ENCODE measurements around the gene WWTR1. TPM values are rescaled to one million over a fixed set of nuclear protein-coding genes. Genes with fewer than 3 reads are reported as not detected.
A peak's percentile ranks its signal among the peaks of the same experiment; 100 is the strongest.

Gene WWTR1
- total and polyA plus RNA-seq, 2 experiments from 2014 or later, result 25.1 to 26.2 TPM

DNA sequence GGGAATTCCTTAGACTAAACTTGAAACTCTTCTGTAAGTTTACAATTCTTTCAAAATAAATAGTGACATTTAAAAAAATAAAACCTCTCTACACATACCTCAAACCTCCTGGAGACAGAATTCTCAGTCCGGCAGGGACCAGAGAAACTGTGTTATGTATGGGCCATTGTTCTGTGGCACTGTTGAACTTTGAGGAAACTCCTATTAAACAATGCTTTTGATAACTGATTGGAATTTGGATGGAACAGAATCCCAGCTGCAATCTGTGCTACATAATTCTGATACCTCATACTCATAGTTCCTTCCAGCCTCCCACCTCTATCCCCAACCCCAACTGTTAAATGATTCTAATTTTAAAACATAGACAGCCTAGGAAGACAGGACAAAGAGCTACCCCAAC lies 98.3 kb downstream of the WWTR1 start (continued):
- TF ChIP-seq CREB1 (CRISPR knock-in tag; IDR thresholded peaks at IDR 0.05; ENCODE audit: low read depth) (no peak), NANOG (IDR thresholded peaks at IDR 0.05; ENCODE audit: borderline replicate concordance) (no peak), EZH2 (IDR thresholded peaks at IDR 0.05; ENCODE audit: low read depth, unreplicated experiment) (no peak)
- TF ChIP-seq, protein P1, sequence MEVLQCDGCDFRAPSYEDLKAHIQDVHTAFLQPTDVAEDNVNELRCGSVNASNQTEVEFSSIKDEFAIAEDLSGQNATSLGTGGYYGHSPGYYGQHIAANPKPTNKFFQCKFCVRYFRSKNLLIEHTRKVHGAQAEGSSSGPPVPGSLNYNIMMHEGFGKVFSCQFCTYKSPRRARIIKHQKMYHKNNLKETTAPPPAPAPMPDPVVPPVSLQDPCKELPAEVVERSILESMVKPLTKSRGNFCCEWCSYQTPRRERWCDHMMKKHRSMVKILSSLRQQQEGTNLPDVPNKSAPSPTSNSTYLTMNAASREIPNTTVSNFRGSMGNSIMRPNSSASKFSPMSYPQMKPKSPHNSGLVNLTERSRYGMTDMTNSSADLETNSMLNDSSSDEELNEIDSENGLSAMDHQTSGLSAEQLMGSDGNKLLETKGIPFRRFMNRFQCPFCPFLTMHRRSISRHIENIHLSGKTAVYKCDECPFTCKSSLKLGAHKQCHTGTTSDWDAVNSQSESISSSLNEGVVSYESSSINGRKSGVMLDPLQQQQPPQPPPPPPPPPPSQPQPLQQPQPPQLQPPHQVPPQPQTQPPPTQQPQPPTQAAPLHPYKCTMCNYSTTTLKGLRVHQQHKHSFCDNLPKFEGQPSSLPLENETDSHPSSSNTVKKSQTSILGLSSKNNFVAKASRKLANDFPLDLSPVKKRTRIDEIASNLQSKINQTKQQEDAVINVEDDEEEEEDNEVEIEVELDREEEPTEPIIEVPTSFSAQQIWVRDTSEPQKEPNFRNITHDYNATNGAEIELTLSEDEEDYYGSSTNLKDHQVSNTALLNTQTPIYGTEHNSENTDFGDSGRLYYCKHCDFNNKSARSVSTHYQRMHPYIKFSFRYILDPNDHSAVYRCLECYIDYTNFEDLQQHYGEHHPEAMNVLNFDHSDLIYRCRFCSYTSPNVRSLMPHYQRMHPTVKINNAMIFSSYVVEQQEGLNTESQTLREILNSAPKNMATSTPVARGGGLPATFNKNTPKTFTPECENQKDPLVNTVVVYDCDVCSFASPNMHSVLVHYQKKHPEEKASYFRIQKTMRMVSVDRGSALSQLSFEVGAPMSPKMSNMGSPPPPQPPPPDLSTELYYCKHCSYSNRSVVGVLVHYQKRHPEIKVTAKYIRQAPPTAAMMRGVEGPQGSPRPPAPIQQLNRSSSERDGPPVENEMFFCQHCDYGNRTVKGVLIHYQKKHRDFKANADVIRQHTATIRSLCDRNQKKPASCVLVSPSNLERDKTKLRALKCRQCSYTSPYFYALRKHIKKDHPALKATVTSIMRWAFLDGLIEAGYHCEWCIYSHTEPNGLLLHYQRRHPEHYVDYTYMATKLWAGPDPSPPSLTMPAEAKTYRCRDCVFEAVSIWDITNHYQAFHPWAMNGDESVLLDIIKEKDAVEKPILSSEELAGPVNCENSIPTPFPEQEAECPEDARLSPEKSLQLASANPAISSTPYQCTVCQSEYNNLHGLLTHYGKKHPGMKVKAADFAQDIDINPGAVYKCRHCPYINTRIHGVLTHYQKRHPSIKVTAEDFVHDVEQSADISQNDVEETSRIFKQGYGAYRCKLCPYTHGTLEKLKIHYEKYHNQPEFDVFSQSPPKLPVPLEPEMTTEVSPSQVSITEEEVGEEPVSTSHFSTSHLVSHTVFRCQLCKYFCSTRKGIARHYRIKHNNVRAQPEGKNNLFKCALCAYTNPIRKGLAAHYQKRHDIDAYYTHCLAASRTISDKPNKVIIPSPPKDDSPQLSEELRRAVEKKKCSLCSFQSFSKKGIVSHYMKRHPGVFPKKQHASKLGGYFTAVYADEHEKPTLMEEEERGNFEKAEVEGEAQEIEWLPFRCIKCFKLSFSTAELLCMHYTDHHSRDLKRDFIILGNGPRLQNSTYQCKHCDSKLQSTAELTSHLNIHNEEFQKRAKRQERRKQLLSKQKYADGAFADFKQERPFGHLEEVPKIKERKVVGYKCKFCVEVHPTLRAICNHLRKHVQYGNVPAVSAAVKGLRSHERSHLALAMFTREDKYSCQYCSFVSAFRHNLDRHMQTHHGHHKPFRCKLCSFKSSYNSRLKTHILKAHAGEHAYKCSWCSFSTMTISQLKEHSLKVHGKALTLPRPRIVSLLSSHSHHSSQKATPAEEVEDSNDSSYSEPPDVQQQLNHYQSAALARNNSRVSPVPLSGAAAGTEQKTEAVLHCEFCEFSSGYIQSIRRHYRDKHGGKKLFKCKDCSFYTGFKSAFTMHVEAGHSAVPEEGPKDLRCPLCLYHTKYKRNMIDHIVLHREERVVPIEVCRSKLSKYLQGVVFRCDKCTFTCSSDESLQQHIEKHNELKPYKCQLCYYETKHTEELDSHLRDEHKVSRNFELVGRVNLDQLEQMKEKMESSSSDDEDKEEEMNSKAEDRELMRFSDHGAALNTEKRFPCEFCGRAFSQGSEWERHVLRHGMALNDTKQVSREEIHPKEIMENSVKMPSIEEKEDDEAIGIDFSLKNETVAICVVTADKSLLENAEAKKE (CRISPR knock-in tag; IDR thresholded peaks at IDR 0.05), result no peak

DNA sequence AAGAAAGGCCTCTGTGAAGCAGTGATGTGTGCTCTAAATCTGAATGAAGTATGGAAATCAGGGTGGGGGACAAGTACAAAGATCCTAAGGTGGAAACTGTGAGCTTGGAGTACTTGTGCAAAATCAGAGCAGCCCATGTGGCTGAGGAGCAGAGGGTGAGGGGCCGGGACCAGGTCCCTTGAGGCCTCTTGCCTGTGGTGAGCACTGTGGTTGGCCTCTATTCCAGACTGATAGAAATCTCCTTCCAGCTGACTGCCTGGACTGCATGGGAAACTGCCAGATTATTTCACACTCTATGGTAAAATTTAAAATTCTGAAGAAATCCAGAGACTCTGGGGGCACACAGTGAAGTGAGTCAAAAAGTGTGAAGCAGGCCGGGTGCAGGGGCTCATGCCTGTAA lies 101.9 kb downstream of the WWTR1 start:
- H3K27me3 Mint-ChIP-seq (ENCODE audit: insufficient read depth, low read depth, poor library complexity), result no peaks in the 10 kb centered on the region
- 0 out of 2 replicates have a peak overlapping the region, but pooled peaks have one; percentile 38 for H3K27ac Mint-ChIP-seq
- no peak overlapping the region for H3K4me3 Mint-ChIP-seq
- Histone ChIP-seq H3K27me3 (ENCODE audit: insufficient read depth) (no peaks in the 10 kb centered on the region), H3F3A (replicated peaks; ENCODE audit: low read depth) (no peaks in the 10 kb centered on the region), H3K9me2 (ENCODE audit: insufficient read depth) (no peaks in the 10 kb centered on the region), H2AFZ (no peak overlapping the region), H3K36me3 (ENCODE audit: insufficient read depth) (no peaks in the 10 kb centered on the region), H3K4me2 (peak overlapping the region; percentile 0; the same call in 1 of the 2 replicates), H3K4me1 (ENCODE audit: insufficient read depth) (peaks cover 29% of the 10 kb centered on the region), H4K20me1 (replicated peaks; ENCODE audit: insufficient read depth) (no peaks in the 10 kb centered on the region; the same call in 1 of the 2 replicates), H3K27ac (ENCODE audit: low read depth) (peak overlapping the region; percentile 21; the same call in 1 of the 2 replicates), H3K79me2 (replicated peaks; ENCODE audit: insufficient read depth) (peaks cover 45% of the 10 kb centered on the region), H3K4me3 (no peak overlapping the region)
- H3K4me1 Mint-ChIP-seq, result peaks cover 29% of the 10 kb centered on the region
- DNase-seq (ENCODE audit: low spot score) (no peak), ATAC-seq (peak; percentile 60)
- no peaks in the 10 kb centered on the region for H3K36me3 Mint-ChIP-seq (ENCODE audit: low read depth)
- no peaks in the 10 kb centered on the region for H3K9me3 Mint-ChIP-seq
- TF ChIP-seq CREB1 (CRISPR knock-in tag; IDR thresholded peaks at IDR 0.05; ENCODE audit: low read depth) (no peak), JUNB (IDR thresholded peaks at IDR 0.05; ENCODE audit: unreplicated experiment) (no peak), ZNF331 (CRISPR knock-in tag; IDR thresholded peaks at IDR 0.05; ENCODE audit: low read depth) (no peak)
- TF ChIP-seq, protein P1 (CRISPR knock-in tag; IDR thresholded peaks at IDR 0.05), result no peak

Data from GM23338 (cell line).